ENCODE results near the gene HOXB5. TPM values are rescaled to one million over a fixed set of nuclear protein-coding genes. Genes with fewer than 3 reads are reported as not detected.

HOXB5 gene
- total RNA-seq, 1 experiment from 2014 or later, result not detected

DNA sequence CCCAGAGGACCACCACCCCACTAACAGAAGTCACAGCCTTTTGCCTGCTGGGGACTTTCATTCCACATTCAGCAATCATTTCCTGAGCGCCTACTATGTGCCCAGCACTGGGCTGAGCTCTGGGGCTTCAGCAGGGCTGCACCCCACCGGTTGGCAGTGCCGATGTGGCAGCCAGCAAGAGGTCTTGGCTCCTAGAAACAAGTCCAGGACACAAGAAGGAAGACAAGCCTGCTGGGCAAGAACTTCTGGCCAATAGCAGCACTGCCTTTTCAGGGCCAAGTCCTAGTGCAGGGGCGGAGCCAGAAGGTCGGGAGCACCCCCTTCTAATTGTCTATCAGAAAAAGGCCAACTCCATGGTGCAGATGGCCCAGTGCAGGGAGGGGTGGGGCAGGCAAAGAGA, 45.6 kb upstream of the HOXB5 start:
- no peaks in the 10 kb centered on the region for H4K20me1 ChIP-seq (ENCODE audit: control insufficient read depth, insufficient read depth, insufficient read length)
- no peaks in the 10 kb centered on the region; the same call in 1 of the 2 replicates for H3K79me2 ChIP-seq (ENCODE audit: insufficient read depth, low read length)
- H3K18ac ChIP-seq (ENCODE audit: insufficient read length, low read depth, low read length), result no peak overlapping the region
- no peak overlapping the region for H3T11ph ChIP-seq (ENCODE audit: low read length)
- no peak overlapping the region for H3K27ac ChIP-seq (ENCODE audit: insufficient read length, low read depth, low read length)
- no peak overlapping the region for H2BK12ac ChIP-seq (ENCODE audit: insufficient read length, low read depth, low read length)
- H2BK15ac ChIP-seq (ENCODE audit: low read depth, low read length), result no peak overlapping the region
- H3K4me1 ChIP-seq (ENCODE audit: insufficient read depth, low read length), result no peaks in the 10 kb centered on the region
- no peak overlapping the region for H2AK5ac ChIP-seq (ENCODE audit: insufficient read length, low read length)
- DNase-seq, result no peak
- H3K56ac ChIP-seq (ENCODE audit: insufficient read length, low read depth, low read length), result no peak overlapping the region
- no peak overlapping the region for H3K4me2 ChIP-seq (ENCODE audit: insufficient read depth, insufficient read length, low read length)
- H2AFZ ChIP-seq (ENCODE audit: low read length), result no peak overlapping the region
- H4K5ac ChIP-seq (ENCODE audit: insufficient read length, low read depth, low read length), result no peak overlapping the region
- no peak overlapping the region for H3K14ac ChIP-seq (ENCODE audit: insufficient read depth, low read length)
- no peak overlapping the region for H2BK20ac ChIP-seq (ENCODE audit: low read depth, low read length, poor library complexity, severe bottlenecking)
- Mint-ChIP-seq H3K4me3 (no peak overlapping the region), H3K27me3 (ENCODE audit: low read depth) (peaks cover 100% of the 10 kb centered on the region), H3K9me3 (peaks cover 0 to 9% of the 10 kb centered on the region in 2 experiments; a peak in 3 of 5 replicates), H3K4me1 (peaks cover 11 to 17% of the 10 kb centered on the region in 2 experiments), H3K36me3 (ENCODE audit: insufficient read depth in 1 of 3, low read depth in 3 of 3) (no peaks in the 10 kb centered on the region; a peak in 1 of 7 replicates), H3K27ac (no peak overlapping the region)
- no peak overlapping the region for H3K4ac ChIP-seq (ENCODE audit: low read depth, low read length)
- no peaks in the 10 kb centered on the region for H3K9me3 ChIP-seq (ENCODE audit: control insufficient read depth, low read depth, low read length)
- no peaks in the 10 kb centered on the region for H3K23me2 ChIP-seq (ENCODE audit: insufficient read length, low read depth, low read length, poor library complexity, severe bottlenecking)
- H3K27me3 ChIP-seq (ENCODE audit: insufficient read depth, low read length), result peaks cover 97% of the 10 kb centered on the region
- H2BK120ac ChIP-seq (ENCODE audit: low read depth, low read length, poor library complexity, severe bottlenecking), result no peak overlapping the region
- no peak overlapping the region for H3K9ac ChIP-seq (ENCODE audit: extremely low read depth, insufficient read length, low read length)
- H2BK5ac ChIP-seq (ENCODE audit: insufficient read length, low read length), result no peak overlapping the region
- H4K8ac ChIP-seq (replicated peaks; ENCODE audit: insufficient read length, low read depth, low read length), result no peak overlapping the region
- H3K79me1 ChIP-seq (ENCODE audit: insufficient read depth, low read depth, low read length, poor library complexity, severe bottlenecking), result no peaks in the 10 kb centered on the region
- TF ChIP-seq, protein P1, sequence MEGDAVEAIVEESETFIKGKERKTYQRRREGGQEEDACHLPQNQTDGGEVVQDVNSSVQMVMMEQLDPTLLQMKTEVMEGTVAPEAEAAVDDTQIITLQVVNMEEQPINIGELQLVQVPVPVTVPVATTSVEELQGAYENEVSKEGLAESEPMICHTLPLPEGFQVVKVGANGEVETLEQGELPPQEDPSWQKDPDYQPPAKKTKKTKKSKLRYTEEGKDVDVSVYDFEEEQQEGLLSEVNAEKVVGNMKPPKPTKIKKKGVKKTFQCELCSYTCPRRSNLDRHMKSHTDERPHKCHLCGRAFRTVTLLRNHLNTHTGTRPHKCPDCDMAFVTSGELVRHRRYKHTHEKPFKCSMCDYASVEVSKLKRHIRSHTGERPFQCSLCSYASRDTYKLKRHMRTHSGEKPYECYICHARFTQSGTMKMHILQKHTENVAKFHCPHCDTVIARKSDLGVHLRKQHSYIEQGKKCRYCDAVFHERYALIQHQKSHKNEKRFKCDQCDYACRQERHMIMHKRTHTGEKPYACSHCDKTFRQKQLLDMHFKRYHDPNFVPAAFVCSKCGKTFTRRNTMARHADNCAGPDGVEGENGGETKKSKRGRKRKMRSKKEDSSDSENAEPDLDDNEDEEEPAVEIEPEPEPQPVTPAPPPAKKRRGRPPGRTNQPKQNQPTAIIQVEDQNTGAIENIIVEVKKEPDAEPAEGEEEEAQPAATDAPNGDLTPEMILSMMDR (conservative IDR thresholded peaks at IDR 0.05), result no peak
- no CpG with 5 or more reads among the region's 5 CpGs for WGBS (ENCODE audit: extremely low coverage, insufficient read length, low lambda C conversion rate)
- H3K23ac ChIP-seq (ENCODE audit: insufficient read length, low read depth, low read length), result no peak overlapping the region
- H4K91ac ChIP-seq (ENCODE audit: insufficient read length, low read depth, low read length), result no peak overlapping the region
